ENCODE results near the gene PGGHG. TPM values are rescaled to one million over a fixed set of nuclear protein-coding genes. Genes with fewer than 3 reads are reported as not detected.

The PGGHG gene
- polyA plus RNA-seq, 3 donors = 1.6 to 82.9 (median 2.1) TPM

- Mint-ChIP-seq H3K9me3 (no peaks in the 10 kb centered on the region), H3K36me3 (peaks cover 5 to 10% of the 10 kb centered on the region in 2 donors), H3K27me3 (ENCODE audit: low read depth in 3 of 3) (peaks cover 9 to 47% (median 13%) of the 10 kb centered on the region in 3 donors), H3K4me1 (peaks cover 10% of the 10 kb centered on the region), H3K4me3 (no peak overlapping the region), H3K27ac (no peak overlapping the region)
- Histone ChIP-seq H3K4me3 (replicated peaks in 1 of 3; ENCODE audit: low read depth in 2 of 3, low read length in 3 of 3) (no peak overlapping the region), H3K79me2 (ENCODE audit: insufficient read depth, low read length) (no peaks in the 10 kb centered on the region), H3K4me2 (replicated peaks; ENCODE audit: extremely low read depth, low read length, poor library complexity, severe bottlenecking) (no peak overlapping the region), H2AFZ (ENCODE audit: insufficient read depth, low read depth, low read length, poor library complexity, severe bottlenecking) (no peak overlapping the region), H3K27ac (ENCODE audit: low read depth in 1 of 2, low read length in 2 of 2) (no peak overlapping the region), H3K36me3 (replicated peaks in 1 of 2; ENCODE audit: control insufficient read depth in 1 of 2, insufficient read depth in 2 of 2, low read length in 2 of 2) (no peaks in the 10 kb centered on the region), H3K9me3 (replicated peaks in 1 of 2; ENCODE audit: control insufficient read depth in 1 of 2, insufficient read depth in 1 of 2, low read length in 2 of 2) (no peaks in the 10 kb centered on the region), H4K20me1 (ENCODE audit: insufficient read depth, low read length) (no peaks in the 10 kb centered on the region), H3K27me3 (ENCODE audit: control insufficient read depth in 2 of 2, insufficient read depth in 2 of 2, low read length in 2 of 2) (peaks cover 0 to 3% of the 10 kb centered on the region in 2 donors), H3K4me1 (ENCODE audit: control insufficient read depth in 1 of 2, insufficient read depth in 2 of 2, low read length in 2 of 2) (peaks cover 10% of the 10 kb centered on the region in 2 donors), H3K9ac (ENCODE audit: insufficient read depth, low read length, poor library complexity, severe bottlenecking) (no peak overlapping the region)
- no peak for DNase-seq
- intact Hi-C loops (cut with micrococcal nuclease) = no loop called here
- no peak for TF ChIP-seq CTCF (IDR thresholded peaks at IDR 0.05)
- WGBS (ENCODE audit: insufficient coverage) = 94% methylated on average over 14 of the region's 16 CpGs
These were observed 5.9 kb downstream of the PGGHG start for GRCh38 chr11:294780-295179.

DNA sequence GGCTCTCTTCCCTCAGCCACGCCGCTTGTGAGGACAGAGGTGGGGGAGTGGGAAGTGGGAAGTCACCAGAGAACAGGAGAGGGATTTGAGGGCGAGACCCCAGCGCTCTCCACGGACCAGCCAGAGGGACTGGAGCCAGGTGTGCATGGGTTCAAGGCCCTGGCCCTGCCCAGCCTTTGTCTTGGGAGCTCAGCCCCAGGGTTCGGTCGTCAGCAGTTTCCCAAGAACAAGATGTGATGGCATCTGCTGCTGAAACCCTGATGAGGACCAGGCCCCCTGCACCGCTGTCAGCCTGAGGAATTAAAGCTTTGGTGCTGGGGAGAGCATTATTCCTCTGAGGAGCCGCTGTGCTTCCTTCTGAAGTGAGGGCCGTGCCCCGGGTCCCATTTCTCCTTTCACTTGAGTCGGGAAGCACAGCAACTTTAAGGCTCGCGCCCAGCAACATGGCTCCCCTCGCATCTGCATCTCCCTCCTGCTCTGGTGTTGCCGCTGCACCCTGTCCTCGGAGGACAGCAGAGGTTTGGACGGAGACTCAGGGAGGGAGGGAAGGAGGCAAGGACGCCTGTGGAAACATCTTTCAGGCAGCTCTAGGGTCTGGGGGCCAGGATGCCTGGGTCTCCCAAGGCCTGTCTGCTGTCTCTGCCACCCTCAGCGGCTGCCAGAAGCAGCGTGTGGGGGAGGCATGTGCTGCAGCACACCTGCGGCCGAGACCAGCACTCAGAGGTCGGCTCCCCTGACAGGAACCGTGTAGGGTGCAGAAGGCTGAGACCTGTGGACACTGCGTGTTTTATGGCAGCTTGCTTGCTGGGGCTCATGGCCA, 6.6 kb downstream of the PGGHG start:
- no peaks in the 10 kb centered on the region for H3K9me3 Mint-ChIP-seq
- intact Hi-C loops (cut with micrococcal nuclease) = no loop called here
- Histone ChIP-seq H3K4me1 (ENCODE audit: control insufficient read depth in 1 of 2, insufficient read depth in 2 of 2, low read length in 2 of 2) (peaks cover 7 to 9% of the 10 kb centered on the region in 2 donors), H3K9me3 (replicated peaks in 1 of 2; ENCODE audit: control insufficient read depth in 1 of 2, insufficient read depth in 1 of 2, low read length in 2 of 2) (no peaks in the 10 kb centered on the region), H3K4me2 (replicated peaks; ENCODE audit: extremely low read depth, low read length, poor library complexity, severe bottlenecking) (no peak overlapping the region), H3K79me2 (ENCODE audit: insufficient read depth, low read length) (no peaks in the 10 kb centered on the region), H3K36me3 (replicated peaks in 1 of 2; ENCODE audit: control insufficient read depth in 1 of 2, insufficient read depth in 2 of 2, low read length in 2 of 2) (no peaks in the 10 kb centered on the region), H3K4me3 (replicated peaks in 1 of 3; ENCODE audit: low read depth in 2 of 3, low read length in 3 of 3) (no peak overlapping the region), H2AFZ (ENCODE audit: insufficient read depth, low read depth, low read length, poor library complexity, severe bottlenecking) (no peak overlapping the region), H3K27ac (ENCODE audit: low read depth in 1 of 2, low read length in 2 of 2) (no peak overlapping the region), H4K20me1 (ENCODE audit: insufficient read depth, low read length) (no peaks in the 10 kb centered on the region), H3K9ac (ENCODE audit: insufficient read depth, low read length, poor library complexity, severe bottlenecking) (no peak overlapping the region), H3K27me3 (ENCODE audit: control insufficient read depth in 2 of 2, insufficient read depth in 2 of 2, low read length in 2 of 2) (peaks cover 0 to 6% of the 10 kb centered on the region in 2 donors)
- no peak overlapping the region for H3K27ac Mint-ChIP-seq
- H3K27me3 Mint-ChIP-seq (ENCODE audit: low read depth in 3 of 3) = peaks cover 12 to 47% (median 17%) of the 10 kb centered on the region in 3 donors
- DNase-seq = no peak
- peaks cover 5 to 10% of the 10 kb centered on the region in 2 donors for H3K36me3 Mint-ChIP-seq
- no peak overlapping the region for H3K4me3 Mint-ChIP-seq
- no peak for TF ChIP-seq CTCF (IDR thresholded peaks at IDR 0.05)
- H3K4me1 Mint-ChIP-seq = peaks cover 8% of the 10 kb centered on the region
- 91% methylated on average over 24 of the region's 26 CpGs for WGBS (ENCODE audit: insufficient coverage)

Measured in CD14-positive monocyte (primary cell).